ENCODE results near the gene SMO. TPM values are rescaled to one million over a fixed set of nuclear protein-coding genes. Genes with fewer than 3 reads are reported as not detected.
"Not testable (repeated sequence)": the region's sequence is repeated elsewhere in the genome, so short reads cannot be mapped to it uniquely, and the experiment has no call there.

The SMO gene
- total and polyA plus RNA-seq, 2 donors (not counting 1 experiment from before 2014, with no cell fraction given): 4.5 to 12.6 TPM

GRCh38 chr7:129218514-129219062 is 30.2 kb downstream of the SMO start:
- Histone ChIP-seq H4K20me1 (ENCODE audit: control insufficient read depth, extremely low read depth, insufficient read depth, low read length) (no peaks in the 10 kb centered on the region), H3K27ac (ENCODE audit: insufficient read depth, low read length) (no peak overlapping the region), H3K4me1 (ENCODE audit: control insufficient read depth, extremely low read depth, insufficient read depth, low read length) (no peaks in the 10 kb centered on the region), H2AFZ (ENCODE audit: low read length) (no peak overlapping the region), H3K36me3 (ENCODE audit: control insufficient read depth, insufficient read depth, low read length) (no peaks in the 10 kb centered on the region), H3K27me3 (ENCODE audit: control insufficient read depth, insufficient read depth, low read length) (no peaks in the 10 kb centered on the region), H3K4me2 (ENCODE audit: extremely low read depth, insufficient read depth, low read length) (no peak overlapping the region), H3K4me3 (replicated peaks in 1 of 4; ENCODE audit: control extremely low read depth in 1 of 4, insufficient read depth in 1 of 4, low read depth in 3 of 4, low read length in 4 of 4) (no peak overlapping the region), H3K79me2 (ENCODE audit: control insufficient read depth, insufficient read depth, low read length) (no peaks in the 10 kb centered on the region), H3K9ac (ENCODE audit: insufficient read depth, low read length) (no peak overlapping the region), H3K9me3 (ENCODE audit: control insufficient read depth, insufficient read depth, low read depth, low read length) (no peaks in the 10 kb centered on the region)
- peak; percentile 59 to 80 for DNase-seq (ENCODE audit: low read depth in 2 of 2)
- no peak for TF ChIP-seq EZH2 (IDR thresholded peaks at IDR 0.05; ENCODE audit: low read length, missing control alignments)
- TF ChIP-seq, protein P1, sequence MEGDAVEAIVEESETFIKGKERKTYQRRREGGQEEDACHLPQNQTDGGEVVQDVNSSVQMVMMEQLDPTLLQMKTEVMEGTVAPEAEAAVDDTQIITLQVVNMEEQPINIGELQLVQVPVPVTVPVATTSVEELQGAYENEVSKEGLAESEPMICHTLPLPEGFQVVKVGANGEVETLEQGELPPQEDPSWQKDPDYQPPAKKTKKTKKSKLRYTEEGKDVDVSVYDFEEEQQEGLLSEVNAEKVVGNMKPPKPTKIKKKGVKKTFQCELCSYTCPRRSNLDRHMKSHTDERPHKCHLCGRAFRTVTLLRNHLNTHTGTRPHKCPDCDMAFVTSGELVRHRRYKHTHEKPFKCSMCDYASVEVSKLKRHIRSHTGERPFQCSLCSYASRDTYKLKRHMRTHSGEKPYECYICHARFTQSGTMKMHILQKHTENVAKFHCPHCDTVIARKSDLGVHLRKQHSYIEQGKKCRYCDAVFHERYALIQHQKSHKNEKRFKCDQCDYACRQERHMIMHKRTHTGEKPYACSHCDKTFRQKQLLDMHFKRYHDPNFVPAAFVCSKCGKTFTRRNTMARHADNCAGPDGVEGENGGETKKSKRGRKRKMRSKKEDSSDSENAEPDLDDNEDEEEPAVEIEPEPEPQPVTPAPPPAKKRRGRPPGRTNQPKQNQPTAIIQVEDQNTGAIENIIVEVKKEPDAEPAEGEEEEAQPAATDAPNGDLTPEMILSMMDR (conservative IDR thresholded peaks at IDR 0.05 in 1 of 2, IDR thresholded peaks at IDR 0.05 in 1 of 2; ENCODE audit: low read depth in 1 of 2, low read length in 2 of 2): peak; percentile 91 to 92

DNA sequence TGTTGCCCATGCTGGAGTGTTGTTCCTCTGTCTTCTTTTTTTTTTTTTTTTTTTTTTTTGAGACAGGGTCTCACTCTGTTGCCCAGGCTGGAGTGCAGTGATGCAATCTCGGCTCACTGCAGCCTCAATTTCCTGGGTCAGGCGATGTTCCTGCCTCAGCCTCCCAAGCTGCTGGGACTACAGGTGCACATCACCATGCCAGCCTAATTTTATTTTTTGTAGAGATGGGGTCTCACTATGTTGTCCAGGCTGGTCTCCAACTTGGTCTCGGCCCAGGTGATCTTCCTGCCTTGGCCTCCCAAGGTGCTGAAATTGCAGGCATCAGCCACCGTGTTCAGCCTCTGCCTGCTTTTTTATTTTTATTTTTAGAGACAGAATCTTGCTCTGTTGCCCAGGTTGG is 30.7 kb downstream of the SMO start:
- not testable (repeated sequence) for H3K27me3 ChIP-seq (ENCODE audit: control insufficient read depth, insufficient read depth, low read length); H3K9me3 ChIP-seq (ENCODE audit: control insufficient read depth, insufficient read depth, low read depth, low read length); H2AFZ ChIP-seq (ENCODE audit: low read length); H3K79me2 ChIP-seq (ENCODE audit: control insufficient read depth, insufficient read depth, low read length); H3K4me3 ChIP-seq (replicated peaks in 1 of 4; ENCODE audit: control extremely low read depth in 1 of 4, insufficient read depth in 1 of 4, low read depth in 3 of 4, low read length in 4 of 4); H3K4me2 ChIP-seq (ENCODE audit: extremely low read depth, insufficient read depth, low read length); H3K9ac ChIP-seq (ENCODE audit: insufficient read depth, low read length); H3K27ac ChIP-seq (ENCODE audit: insufficient read depth, low read length); DNase-seq (ENCODE audit: low read depth in 2 of 2); H4K20me1 ChIP-seq (ENCODE audit: control insufficient read depth, extremely low read depth, insufficient read depth, low read length); H3K36me3 ChIP-seq (ENCODE audit: control insufficient read depth, insufficient read depth, low read length); H3K4me1 ChIP-seq (ENCODE audit: control insufficient read depth, extremely low read depth, insufficient read depth, low read length)

DNA sequence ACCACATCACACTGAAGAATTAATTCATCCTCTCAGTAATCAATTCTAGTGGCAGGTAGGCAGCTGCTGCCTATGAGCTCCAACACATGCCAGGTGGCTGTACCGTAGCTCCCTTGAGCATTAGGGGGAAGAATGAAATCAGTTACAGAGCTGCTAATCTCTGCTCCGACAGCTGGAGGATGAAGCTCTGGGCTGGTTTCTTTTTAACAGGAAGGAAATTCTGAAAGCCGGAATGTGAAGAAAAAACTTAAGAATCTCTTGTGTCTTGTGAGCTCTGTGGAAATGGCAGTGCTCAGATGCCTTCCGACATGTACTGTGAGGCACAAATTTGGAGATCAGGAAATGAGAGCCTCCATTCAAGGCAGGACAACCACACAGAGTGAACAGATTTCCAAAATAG is 33.6 kb downstream of the SMO start:
- no peaks in the 10 kb centered on the region for H3K27me3 ChIP-seq (ENCODE audit: control insufficient read depth, insufficient read depth, low read length)
- no peak for DNase-seq (ENCODE audit: low read depth in 2 of 2)
- H3K36me3 ChIP-seq (ENCODE audit: control insufficient read depth, insufficient read depth, low read length): no peaks in the 10 kb centered on the region
- H3K4me2 ChIP-seq (ENCODE audit: extremely low read depth, insufficient read depth, low read length): no peak overlapping the region
- TF ChIP-seq, protein P1 (conservative IDR thresholded peaks at IDR 0.05 in 1 of 2, IDR thresholded peaks at IDR 0.05 in 1 of 2; ENCODE audit: low read depth in 1 of 2, low read length in 2 of 2): no peak
- no peak for TF ChIP-seq EZH2 (IDR thresholded peaks at IDR 0.05; ENCODE audit: low read length, missing control alignments)
- H3K9me3 ChIP-seq (ENCODE audit: control insufficient read depth, insufficient read depth, low read depth, low read length): no peaks in the 10 kb centered on the region
- no peak overlapping the region for H2AFZ ChIP-seq (ENCODE audit: low read length)
- no peak overlapping the region for H3K27ac ChIP-seq (ENCODE audit: insufficient read depth, low read length)
- H4K20me1 ChIP-seq (ENCODE audit: control insufficient read depth, extremely low read depth, insufficient read depth, low read length): no peaks in the 10 kb centered on the region
- H3K79me2 ChIP-seq (ENCODE audit: control insufficient read depth, insufficient read depth, low read length): no peaks in the 10 kb centered on the region
- H3K4me1 ChIP-seq (ENCODE audit: control insufficient read depth, extremely low read depth, insufficient read depth, low read length): peaks cover 4% of the 10 kb centered on the region
- no peak overlapping the region for H3K9ac ChIP-seq (ENCODE audit: insufficient read depth, low read length)
- H3K4me3 ChIP-seq (replicated peaks in 1 of 4; ENCODE audit: control extremely low read depth in 1 of 4, insufficient read depth in 1 of 4, low read depth in 3 of 4, low read length in 4 of 4): no peak overlapping the region

Data from fibroblast of lung (primary cell).